H9 (cell line): Measurements from ENCODE around the gene MAPK11. TPM values are rescaled to one million over a fixed set of nuclear protein-coding genes. Genes with fewer than 3 reads are reported as not detected.

Experiments
- DNase-seq: peaks from one replicate; pipeline ENCODE4 v3.0.0-alpha.2; 2017
- H2AFZ ChIP-seq: one replicate; pipeline ENCODE4 v1.6.1; 2013; ENCODE audit warnings: mild to moderate bottlenecking, low read length, control low read depth, moderate library complexity
- H2AK5ac ChIP-seq: 2 replicates; pipeline ENCODE4 v1.6.1; 2013; ENCODE audit warnings: low read length, control low read depth, mixed read lengths; ENCODE audit not compliant: insufficient read length
- H2BK120ac ChIP-seq: one replicate; pipeline ENCODE4 v1.6.1; 2013; ENCODE audit warnings: low read depth, mild to moderate bottlenecking, low read length, control low read depth, inconsistent platforms; ENCODE audit not compliant: poor library complexity, severe bottlenecking
- H2BK12ac ChIP-seq: 2 replicates; pipeline ENCODE4 v1.6.1; 2013; ENCODE audit warnings: low read length, control low read depth, mixed read lengths, low read depth; ENCODE audit not compliant: insufficient read length
- H2BK15ac ChIP-seq: 2 replicates; pipeline ENCODE4 v1.6.1; 2013; ENCODE audit warnings: low read depth, low read length, control low read depth
- H2BK20ac ChIP-seq: one replicate; pipeline ENCODE4 v1.6.1; 2013; ENCODE audit warnings: low read depth, mild to moderate bottlenecking, low read length, control low read depth, inconsistent platforms; ENCODE audit not compliant: poor library complexity, severe bottlenecking
- H2BK5ac ChIP-seq: 2 replicates; pipeline ENCODE4 v1.6.1; 2013; ENCODE audit warnings: low read length, control low read depth, mixed read lengths; ENCODE audit not compliant: insufficient read length
- H3K14ac ChIP-seq: 2 replicates; pipeline ENCODE4 v1.6.1; 2013; ENCODE audit warnings: low read length, control low read depth; ENCODE audit not compliant: insufficient read depth
- H3K18ac ChIP-seq: 2 replicates; pipeline ENCODE4 v1.6.1; 2013; ENCODE audit warnings: low read depth, mild to moderate bottlenecking, mixed read lengths, low read length, control low read depth; ENCODE audit not compliant: insufficient read length
- H3K23ac ChIP-seq: 2 replicates; pipeline ENCODE4 v1.6.1; 2013; ENCODE audit warnings: low read length, control low read depth, mixed read lengths, low read depth; ENCODE audit not compliant: insufficient read length
- H3K23me2 ChIP-seq: 2 replicates; pipeline ENCODE4 v1.6.1; 2013; ENCODE audit warnings: low read depth, mild to moderate bottlenecking, mixed read lengths, low read length, control low read depth; ENCODE audit not compliant: insufficient read length, poor library complexity, severe bottlenecking
- H3K27ac ChIP-seq: 2 replicates; pipeline ENCODE4 v1.5.1; 2013; ENCODE audit warnings: low read length, control low read depth, mixed read lengths, low read depth; ENCODE audit not compliant: insufficient read length
- H3K27me3 ChIP-seq: 2 replicates; pipeline ENCODE4 v1.6.1; 2013; ENCODE audit warnings: low read length, control low read depth, inconsistent platforms; ENCODE audit not compliant: insufficient read depth
- H3K4ac ChIP-seq: 2 replicates; pipeline ENCODE4 v1.6.1; 2013; ENCODE audit warnings: low read depth, mild to moderate bottlenecking, control low read depth, inconsistent platforms, low read length, moderate library complexity
- H3K4me1 ChIP-seq: 2 replicates; pipeline ENCODE4 v1.6.1; 2013; ENCODE audit warnings: low read length, control low read depth, inconsistent platforms; ENCODE audit not compliant: insufficient read depth
- H3K4me2 ChIP-seq: 2 replicates; pipeline ENCODE4 v1.6.1; 2013; ENCODE audit warnings: low read length, control low read depth, mixed read lengths; ENCODE audit not compliant: insufficient read length, insufficient read depth
- H3K56ac ChIP-seq: 2 replicates; pipeline ENCODE4 v1.6.1; 2013; ENCODE audit warnings: low read depth, mild to moderate bottlenecking, mixed read lengths, low read length, control low read depth; ENCODE audit not compliant: insufficient read length
- H3K79me1 ChIP-seq: 2 replicates; pipeline ENCODE4 v1.6.1; 2013; ENCODE audit warnings: low read depth, mild to moderate bottlenecking, moderate library complexity, low read length, control low read depth, inconsistent platforms; ENCODE audit not compliant: insufficient read depth, poor library complexity, severe bottlenecking
- H3K79me2 ChIP-seq: 2 replicates; pipeline ENCODE4 v1.6.1; 2013; ENCODE audit warnings: low read length, control low read depth, inconsistent platforms; ENCODE audit not compliant: insufficient read depth
- H3K9ac ChIP-seq: 2 replicates; pipeline ENCODE4 v1.6.1; 2013; ENCODE audit warnings: low read length, control low read depth, mixed read lengths; ENCODE audit not compliant: insufficient read length; ENCODE audit errors: extremely low read depth
- H3K9me3 ChIP-seq: one replicate; pipeline ENCODE4 v1.6.1; 2013; ENCODE audit warnings: low read depth, low read length, inconsistent platforms; ENCODE audit not compliant: control insufficient read depth
- H3T11ph ChIP-seq: one replicate; pipeline ENCODE4 v1.6.1; 2013; ENCODE audit warnings: mild to moderate bottlenecking, low read length, control low read depth, inconsistent platforms
- H4K20me1 ChIP-seq: one replicate; pipeline ENCODE4 v1.6.1; 2013; ENCODE audit not compliant: control insufficient read depth, insufficient read length, insufficient read depth
- H4K5ac ChIP-seq: 2 replicates; pipeline ENCODE4 v1.6.1; 2013; ENCODE audit warnings: low read depth, mild to moderate bottlenecking, mixed read lengths, low read length, control low read depth; ENCODE audit not compliant: insufficient read length
- H4K8ac ChIP-seq: replicated peaks from 2 replicates; pipeline ENCODE4 v1.6.1; 2013; ENCODE audit warnings: low read length, control low read depth, mixed read lengths, low read depth; ENCODE audit not compliant: insufficient read length
- H4K91ac ChIP-seq: 2 replicates; pipeline ENCODE4 v1.6.1; 2013; ENCODE audit warnings: low read depth, mild to moderate bottlenecking, moderate library complexity, mixed read lengths, low read length, control low read depth; ENCODE audit not compliant: insufficient read length
- H3K27ac Mint-ChIP-seq, 3 experiments: 2 replicates in 2 of 3; 3 replicates in 1 of 3; pipeline ENCODE4 v1.8.0; 2020 to 2021; ENCODE audit warnings: mixed read lengths in 3 of 3, mild to moderate bottlenecking in 1 of 3, moderate library complexity in 1 of 3
- H3K27me3 Mint-ChIP-seq: 2 replicates; pipeline ENCODE4 v1.8.0; 2021; ENCODE audit warnings: low read depth, mild to moderate bottlenecking, moderate library complexity, mixed read lengths
- H3K36me3 Mint-ChIP-seq, 3 experiments: 2 replicates in 2 of 3; 3 replicates in 1 of 3; pipeline ENCODE4 v1.8.0; 2020 to 2021; ENCODE audit warnings: low read depth in 3 of 3, mixed read lengths in 3 of 3; ENCODE audit not compliant: insufficient read depth in 1 of 3
- H3K4me1 Mint-ChIP-seq, 2 experiments: 2 replicates each; pipeline ENCODE4 v1.8.0; 2020; ENCODE audit warnings: mixed read lengths in 2 of 2
- H3K4me3 Mint-ChIP-seq, 2 experiments: 2 replicates in 1 of 2; 3 replicates in 1 of 2; pipeline ENCODE4 v1.8.0; 2020 to 2021; ENCODE audit warnings: mild to moderate bottlenecking in 2 of 2, mixed read lengths in 2 of 2, moderate library complexity in 1 of 2
- H3K9me3 Mint-ChIP-seq, 2 experiments: 2 replicates in 1 of 2; 3 replicates in 1 of 2; pipeline ENCODE4 v1.8.0; 2020; ENCODE audit warnings: mild to moderate bottlenecking in 2 of 2, mixed read lengths in 2 of 2, moderate library complexity in 1 of 2
- WGBS: extraction: QIAGEN DNeasy Blood & Tissue Kit; methylation state at CpG from one replicate; pipeline ENCODE4 v1.1.7; 2013; ENCODE audit warnings: missing lambda C conversion rate, low lambda C conversion rate, mixed read lengths; ENCODE audit not compliant: insufficient read length; ENCODE audit errors: extremely low coverage; 5-methylcytosine and 5-hydroxymethylcytosine counted together
- total RNA-seq: library from RNA; stranded (reverse); gene quantifications from 2 replicates; pipeline ENCODE4 v1.2.1, GENCODE V29; 2021
- TF ChIP-seq, protein P1 (sequence below): fragments of 200-600 bp; sonication (generic); conservative IDR thresholded peaks from 3 replicates; pipeline ENCODE4 v1.8.0; 2021; ENCODE audit warnings: antibody characterized with exemption, mild to moderate bottlenecking

The MAPK11 gene
- total RNA-seq, 1 experiment from 2014 or later: 1.5 TPM

- Histone ChIP-seq H2BK120ac (no peak overlapping the region), H3T11ph (no peak overlapping the region), H4K5ac (no peak overlapping the region), H2AFZ (no peak overlapping the region), H3K23ac (no peak overlapping the region), H3K18ac (no peak overlapping the region), H3K4me2 (no peak overlapping the region), H2BK12ac (no peak overlapping the region), H2AK5ac (no peak overlapping the region), H3K56ac (no peak overlapping the region), H3K23me2 (peaks cover 8% of the 10 kb centered on the region), H3K4ac (no peak overlapping the region), H4K20me1 (no peaks in the 10 kb centered on the region), H3K27ac (no peak overlapping the region), H3K9me3 (no peaks in the 10 kb centered on the region), H3K4me1 (no peaks in the 10 kb centered on the region), H3K79me1 (no peaks in the 10 kb centered on the region), H2BK15ac (no peak overlapping the region), H4K8ac (no peak overlapping the region), H3K79me2 (no peaks in the 10 kb centered on the region), H2BK5ac (no peak overlapping the region), H3K9ac (no peak overlapping the region), H4K91ac (no peak overlapping the region), H3K27me3 (peaks cover 1% of the 10 kb centered on the region; the same call in 1 of the 2 replicates), H3K14ac (no peak overlapping the region), H2BK20ac (no peak overlapping the region)
- Mint-ChIP-seq H3K9me3 (peaks cover 2 to 3% of the 10 kb centered on the region in 2 experiments; a peak in 2 of 5 replicates), H3K27ac (no peak overlapping the region; a peak in 1 of 7 replicates), H3K4me1 (peaks cover 8 to 12% of the 10 kb centered on the region in 2 experiments), H3K27me3 (peaks cover 68% of the 10 kb centered on the region), H3K36me3 (no peaks in the 10 kb centered on the region), H3K4me3 (no peak overlapping the region)
- TF ChIP-seq, protein P1, sequence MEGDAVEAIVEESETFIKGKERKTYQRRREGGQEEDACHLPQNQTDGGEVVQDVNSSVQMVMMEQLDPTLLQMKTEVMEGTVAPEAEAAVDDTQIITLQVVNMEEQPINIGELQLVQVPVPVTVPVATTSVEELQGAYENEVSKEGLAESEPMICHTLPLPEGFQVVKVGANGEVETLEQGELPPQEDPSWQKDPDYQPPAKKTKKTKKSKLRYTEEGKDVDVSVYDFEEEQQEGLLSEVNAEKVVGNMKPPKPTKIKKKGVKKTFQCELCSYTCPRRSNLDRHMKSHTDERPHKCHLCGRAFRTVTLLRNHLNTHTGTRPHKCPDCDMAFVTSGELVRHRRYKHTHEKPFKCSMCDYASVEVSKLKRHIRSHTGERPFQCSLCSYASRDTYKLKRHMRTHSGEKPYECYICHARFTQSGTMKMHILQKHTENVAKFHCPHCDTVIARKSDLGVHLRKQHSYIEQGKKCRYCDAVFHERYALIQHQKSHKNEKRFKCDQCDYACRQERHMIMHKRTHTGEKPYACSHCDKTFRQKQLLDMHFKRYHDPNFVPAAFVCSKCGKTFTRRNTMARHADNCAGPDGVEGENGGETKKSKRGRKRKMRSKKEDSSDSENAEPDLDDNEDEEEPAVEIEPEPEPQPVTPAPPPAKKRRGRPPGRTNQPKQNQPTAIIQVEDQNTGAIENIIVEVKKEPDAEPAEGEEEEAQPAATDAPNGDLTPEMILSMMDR: no peak
- DNase-seq: no peak
- no CpG with 5 or more reads among the region's 9 CpGs for WGBS
Observed at GRCh38 chr22:50262973-50263617, 7.1 kb downstream of the MAPK11 start.
